ENCODE data around the gene TIMMDC1.
"Not testable (repeated sequence)": the region's sequence is repeated elsewhere in the genome, so short reads cannot be mapped to it uniquely, and the experiment has no call there.

Gene TIMMDC1

DNA sequence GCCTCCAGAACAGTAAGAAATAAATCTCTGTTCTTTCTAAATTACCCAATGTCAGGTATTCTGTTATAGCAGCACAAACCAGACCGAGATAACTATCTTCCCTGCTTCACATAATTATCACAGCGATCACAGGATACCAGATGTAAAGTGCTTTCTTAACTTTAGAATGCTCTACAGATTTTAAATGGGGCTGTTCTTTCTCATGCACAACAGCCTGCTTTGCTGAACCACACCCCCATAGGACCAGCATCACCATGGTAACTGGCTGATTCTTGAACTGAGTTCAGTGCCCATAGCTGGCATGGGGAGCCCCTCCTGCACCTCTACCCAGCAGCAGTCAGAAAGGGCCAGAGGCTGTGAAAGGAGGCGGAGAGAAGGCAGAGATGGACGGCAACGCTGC lies 53.3 kb downstream of the TIMMDC1 start:
- no peak for DNase-seq
- Histone ChIP-seq H3K18ac (ENCODE audit: low read depth in 1 of 2, low read length in 2 of 2) (no peak overlapping the region), H2BK5ac (ENCODE audit: low read depth, low read length, poor library complexity, severe bottlenecking) (no peak overlapping the region), H4K91ac (ENCODE audit: low read length) (no peak overlapping the region), H3K4me1 (ENCODE audit: control insufficient read depth, insufficient read depth, low read depth, low read length) (no peaks in the 10 kb centered on the region), H3K4me2 (ENCODE audit: low read length, poor library complexity, severe bottlenecking) (no peak overlapping the region), H3K4me3 (ENCODE audit: insufficient read depth in 1 of 2, low read depth in 1 of 2, low read length in 2 of 2) (no peak overlapping the region), H2AFZ (ENCODE audit: low read depth, low read length) (no peak overlapping the region), H3K9me3 (ENCODE audit: control insufficient read depth, low read length) (no peaks in the 10 kb centered on the region), H4K8ac (ENCODE audit: low read length) (no peak overlapping the region), H3K23ac (ENCODE audit: low read length in 2 of 2) (no peak overlapping the region), H2BK15ac (ENCODE audit: low read depth, poor library complexity, severe bottlenecking) (no peak overlapping the region), H3K14ac (ENCODE audit: low read length in 2 of 2) (peak overlapping the region in 1 of 2 experiments; percentile 63), H2BK120ac (ENCODE audit: low read depth, low read length) (no peak overlapping the region), H2AK5ac (ENCODE audit: low read length, severe bottlenecking) (no peak overlapping the region), H3K9ac (ENCODE audit: low read length) (no peak overlapping the region), H2BK12ac (ENCODE audit: low read length in 2 of 2) (no peak overlapping the region), H3K4ac (ENCODE audit: low read depth in 1 of 2, low read length in 2 of 2) (no peak overlapping the region), H3K27ac (ENCODE audit: low read length, poor library complexity, severe bottlenecking) (no peak overlapping the region), H3K27me3 (ENCODE audit: control insufficient read depth in 1 of 2, insufficient read depth in 1 of 2, low read length in 2 of 2) (no peaks in the 10 kb centered on the region), H3K36me3 (ENCODE audit: control insufficient read depth in 1 of 2, insufficient read depth in 2 of 2, low read depth in 1 of 2, low read length in 2 of 2) (no peaks in the 10 kb centered on the region), H3K79me1 (replicated peaks; ENCODE audit: low read length, poor library complexity, severe bottlenecking) (no peaks in the 10 kb centered on the region)
- 80% methylated on average over 5 of the region's 5 CpGs for WGBS

DNA sequence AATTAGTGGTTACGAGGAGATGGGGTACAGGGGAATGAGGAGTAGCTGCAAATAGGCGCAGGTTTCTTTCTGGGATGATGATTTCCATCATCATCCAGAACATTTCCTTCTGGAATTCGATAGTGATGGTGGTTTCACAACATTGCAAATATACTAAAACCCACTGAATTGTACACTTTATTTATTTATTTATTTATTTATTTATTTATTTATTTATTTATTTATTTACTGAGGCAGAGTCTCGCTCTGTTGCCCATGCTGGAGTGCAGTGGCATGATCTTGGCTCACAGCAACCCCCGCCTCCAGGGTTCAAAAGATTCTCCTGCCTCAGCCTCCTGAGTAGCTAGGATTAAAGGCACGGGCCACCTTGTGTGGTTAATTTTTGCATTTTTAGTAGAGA lies 54.6 kb downstream of the TIMMDC1 start:
- 99% methylated on average over 5 of the region's 6 CpGs for WGBS
- DNase-seq; H3K4ac ChIP-seq (ENCODE audit: low read depth in 1 of 2, low read length in 2 of 2); H3K4me3 ChIP-seq (ENCODE audit: insufficient read depth in 1 of 2, low read depth in 1 of 2, low read length in 2 of 2); H3K4me1 ChIP-seq (ENCODE audit: control insufficient read depth, insufficient read depth, low read depth, low read length); H3K27me3 ChIP-seq (ENCODE audit: control insufficient read depth in 1 of 2, insufficient read depth in 1 of 2, low read length in 2 of 2); H3K79me1 ChIP-seq (replicated peaks; ENCODE audit: low read length, poor library complexity, severe bottlenecking); H2AK5ac ChIP-seq (ENCODE audit: low read length, severe bottlenecking); H3K14ac ChIP-seq (ENCODE audit: low read length in 2 of 2); H3K9me3 ChIP-seq (ENCODE audit: control insufficient read depth, low read length); H2BK12ac ChIP-seq (ENCODE audit: low read length in 2 of 2); H3K4me2 ChIP-seq (ENCODE audit: low read length, poor library complexity, severe bottlenecking); H4K8ac ChIP-seq (ENCODE audit: low read length); H4K91ac ChIP-seq (ENCODE audit: low read length); H3K18ac ChIP-seq (ENCODE audit: low read depth in 1 of 2, low read length in 2 of 2); H2BK5ac ChIP-seq (ENCODE audit: low read depth, low read length, poor library complexity, severe bottlenecking); H3K36me3 ChIP-seq (ENCODE audit: control insufficient read depth in 1 of 2, insufficient read depth in 2 of 2, low read depth in 1 of 2, low read length in 2 of 2); H3K27ac ChIP-seq (ENCODE audit: low read length, poor library complexity, severe bottlenecking); H3K9ac ChIP-seq (ENCODE audit: low read length); H2AFZ ChIP-seq (ENCODE audit: low read depth, low read length); H3K23ac ChIP-seq (ENCODE audit: low read length in 2 of 2); H2BK15ac ChIP-seq (ENCODE audit: low read depth, poor library complexity, severe bottlenecking); H2BK120ac ChIP-seq (ENCODE audit: low read depth, low read length): not testable (repeated sequence)

DNA sequence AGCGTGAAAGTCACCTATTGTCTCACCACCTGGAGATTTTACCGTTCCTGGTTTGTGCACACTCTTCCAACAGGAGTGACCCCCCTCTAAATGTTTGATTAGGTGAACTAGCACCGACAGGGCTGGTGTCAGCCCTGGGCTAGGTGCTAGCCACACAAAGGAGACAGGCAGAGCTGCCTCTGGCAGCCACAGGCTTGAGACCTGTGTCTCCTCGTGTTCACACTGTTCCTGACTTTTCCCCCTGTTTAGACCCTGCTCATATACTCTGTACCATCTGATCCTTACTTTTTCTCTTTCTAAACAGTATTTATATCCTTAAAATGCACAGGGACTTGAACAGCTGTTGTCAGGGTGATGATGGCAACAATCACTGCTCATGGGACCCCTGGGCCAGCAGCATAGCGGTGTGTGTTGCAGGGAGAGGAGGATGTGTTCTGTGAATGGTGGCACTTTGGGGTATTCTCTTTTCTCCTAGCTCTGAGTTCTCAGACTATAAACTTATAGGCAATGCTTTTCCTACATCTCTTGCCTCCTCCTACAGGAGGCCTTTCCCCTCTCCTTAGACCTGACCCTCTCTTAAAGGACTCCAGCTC lies 55.6 kb downstream of the TIMMDC1 start:
- Histone ChIP-seq H3K9ac (ENCODE audit: low read length) (no peak overlapping the region), H3K23ac (ENCODE audit: low read length in 2 of 2) (no peak overlapping the region), H2BK12ac (ENCODE audit: low read length in 2 of 2) (no peak overlapping the region), H3K4ac (ENCODE audit: low read depth in 1 of 2, low read length in 2 of 2) (no peak overlapping the region), H3K27ac (ENCODE audit: low read length, poor library complexity, severe bottlenecking) (no peak overlapping the region), H2BK120ac (ENCODE audit: low read depth, low read length) (no peak overlapping the region), H3K4me3 (ENCODE audit: insufficient read depth in 1 of 2, low read depth in 1 of 2, low read length in 2 of 2) (no peak overlapping the region), H4K91ac (ENCODE audit: low read length) (no peak overlapping the region), H3K79me1 (replicated peaks; ENCODE audit: low read length, poor library complexity, severe bottlenecking) (no peaks in the 10 kb centered on the region), H3K18ac (ENCODE audit: low read depth in 1 of 2, low read length in 2 of 2) (no peak overlapping the region), H3K4me1 (ENCODE audit: control insufficient read depth, insufficient read depth, low read depth, low read length) (no peaks in the 10 kb centered on the region), H3K9me3 (ENCODE audit: control insufficient read depth, low read length) (no peaks in the 10 kb centered on the region), H3K27me3 (ENCODE audit: control insufficient read depth in 1 of 2, insufficient read depth in 1 of 2, low read length in 2 of 2) (no peaks in the 10 kb centered on the region), H3K36me3 (ENCODE audit: control insufficient read depth in 1 of 2, insufficient read depth in 2 of 2, low read depth in 1 of 2, low read length in 2 of 2) (no peaks in the 10 kb centered on the region), H3K4me2 (ENCODE audit: low read length, poor library complexity, severe bottlenecking) (no peak overlapping the region), H2BK5ac (ENCODE audit: low read depth, low read length, poor library complexity, severe bottlenecking) (no peak overlapping the region), H3K14ac (ENCODE audit: low read length in 2 of 2) (no peak overlapping the region), H2BK15ac (ENCODE audit: low read depth, poor library complexity, severe bottlenecking) (no peak overlapping the region), H2AFZ (ENCODE audit: low read depth, low read length) (no peak overlapping the region), H4K8ac (ENCODE audit: low read length) (no peak overlapping the region), H2AK5ac (ENCODE audit: low read length, severe bottlenecking) (no peak overlapping the region)
- DNase-seq, result no peak
- WGBS, result 74% methylated on average over 4 of the region's 5 CpGs

DNA sequence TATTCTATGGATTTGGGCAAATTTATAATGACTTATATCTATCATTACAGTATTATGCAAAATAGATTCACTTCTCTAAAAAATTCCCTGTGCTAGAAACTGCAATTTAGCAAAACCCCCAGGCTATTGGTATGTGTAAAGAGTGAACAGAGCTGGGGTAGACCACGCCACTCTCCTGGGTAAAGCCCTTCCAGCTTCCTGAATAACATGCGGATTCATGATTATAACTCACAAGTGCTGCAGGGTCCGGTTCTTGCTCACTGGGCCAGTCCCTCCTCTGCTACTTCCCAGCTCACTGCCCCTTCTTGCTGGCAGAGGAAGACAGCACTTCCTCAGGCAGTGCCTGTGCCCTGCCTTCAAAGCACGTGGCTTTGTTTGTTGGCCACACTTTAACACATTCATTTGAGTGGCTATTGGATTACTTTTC lies 57.0 kb downstream of the TIMMDC1 start:
- WGBS, result 94% methylated on average over 3 of the region's 4 CpGs
- Histone ChIP-seq H3K4me2 (ENCODE audit: low read length, poor library complexity, severe bottlenecking) (no peak overlapping the region), H4K8ac (ENCODE audit: low read length) (no peak overlapping the region), H2BK12ac (ENCODE audit: low read length in 2 of 2) (no peak overlapping the region), H2AFZ (ENCODE audit: low read depth, low read length) (no peak overlapping the region), H3K9me3 (ENCODE audit: control insufficient read depth, low read length) (no peaks in the 10 kb centered on the region), H3K27me3 (ENCODE audit: control insufficient read depth in 1 of 2, insufficient read depth in 1 of 2, low read length in 2 of 2) (no peaks in the 10 kb centered on the region), H3K4ac (ENCODE audit: low read depth in 1 of 2, low read length in 2 of 2) (no peak overlapping the region), H3K9ac (ENCODE audit: low read length) (no peak overlapping the region), H3K23ac (ENCODE audit: low read length in 2 of 2) (no peak overlapping the region), H3K79me1 (replicated peaks; ENCODE audit: low read length, poor library complexity, severe bottlenecking) (no peaks in the 10 kb centered on the region), H2BK120ac (ENCODE audit: low read depth, low read length) (no peak overlapping the region), H3K4me1 (ENCODE audit: control insufficient read depth, insufficient read depth, low read depth, low read length) (peaks cover 3% of the 10 kb centered on the region), H3K4me3 (ENCODE audit: insufficient read depth in 1 of 2, low read depth in 1 of 2, low read length in 2 of 2) (no peak overlapping the region), H2BK15ac (ENCODE audit: low read depth, poor library complexity, severe bottlenecking) (no peak overlapping the region), H3K18ac (ENCODE audit: low read depth in 1 of 2, low read length in 2 of 2) (no peak overlapping the region), H2AK5ac (ENCODE audit: low read length, severe bottlenecking) (no peak overlapping the region), H3K27ac (ENCODE audit: low read length, poor library complexity, severe bottlenecking) (no peak overlapping the region), H3K14ac (ENCODE audit: low read length in 2 of 2) (no peak overlapping the region), H3K36me3 (ENCODE audit: control insufficient read depth in 1 of 2, insufficient read depth in 2 of 2, low read depth in 1 of 2, low read length in 2 of 2) (no peaks in the 10 kb centered on the region), H2BK5ac (ENCODE audit: low read depth, low read length, poor library complexity, severe bottlenecking) (no peak overlapping the region), H4K91ac (ENCODE audit: low read length) (no peak overlapping the region)
- DNase-seq, result no peak
